Pericardium fibroblast (primary cell): ENCODE measurements around the gene GPT2. TPM values are rescaled to one million over a fixed set of nuclear protein-coding genes. Genes with fewer than 3 reads are reported as not detected.

Source experiments
- total RNA-seq: library from RNA; depleted of rRNA; stranded (reverse); fragments of >200 nt; gene quantifications from 2 replicates; pipeline ENCODE4 v1.2.3, GENCODE V29; 2015

GPT2 gene, protein sequence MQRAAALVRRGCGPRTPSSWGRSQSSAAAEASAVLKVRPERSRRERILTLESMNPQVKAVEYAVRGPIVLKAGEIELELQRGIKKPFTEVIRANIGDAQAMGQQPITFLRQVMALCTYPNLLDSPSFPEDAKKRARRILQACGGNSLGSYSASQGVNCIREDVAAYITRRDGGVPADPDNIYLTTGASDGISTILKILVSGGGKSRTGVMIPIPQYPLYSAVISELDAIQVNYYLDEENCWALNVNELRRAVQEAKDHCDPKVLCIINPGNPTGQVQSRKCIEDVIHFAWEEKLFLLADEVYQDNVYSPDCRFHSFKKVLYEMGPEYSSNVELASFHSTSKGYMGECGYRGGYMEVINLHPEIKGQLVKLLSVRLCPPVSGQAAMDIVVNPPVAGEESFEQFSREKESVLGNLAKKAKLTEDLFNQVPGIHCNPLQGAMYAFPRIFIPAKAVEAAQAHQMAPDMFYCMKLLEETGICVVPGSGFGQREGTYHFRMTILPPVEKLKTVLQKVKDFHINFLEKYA
- total RNA-seq, result 11.4 and 21.0 TPM in 2 replicates

DNA sequence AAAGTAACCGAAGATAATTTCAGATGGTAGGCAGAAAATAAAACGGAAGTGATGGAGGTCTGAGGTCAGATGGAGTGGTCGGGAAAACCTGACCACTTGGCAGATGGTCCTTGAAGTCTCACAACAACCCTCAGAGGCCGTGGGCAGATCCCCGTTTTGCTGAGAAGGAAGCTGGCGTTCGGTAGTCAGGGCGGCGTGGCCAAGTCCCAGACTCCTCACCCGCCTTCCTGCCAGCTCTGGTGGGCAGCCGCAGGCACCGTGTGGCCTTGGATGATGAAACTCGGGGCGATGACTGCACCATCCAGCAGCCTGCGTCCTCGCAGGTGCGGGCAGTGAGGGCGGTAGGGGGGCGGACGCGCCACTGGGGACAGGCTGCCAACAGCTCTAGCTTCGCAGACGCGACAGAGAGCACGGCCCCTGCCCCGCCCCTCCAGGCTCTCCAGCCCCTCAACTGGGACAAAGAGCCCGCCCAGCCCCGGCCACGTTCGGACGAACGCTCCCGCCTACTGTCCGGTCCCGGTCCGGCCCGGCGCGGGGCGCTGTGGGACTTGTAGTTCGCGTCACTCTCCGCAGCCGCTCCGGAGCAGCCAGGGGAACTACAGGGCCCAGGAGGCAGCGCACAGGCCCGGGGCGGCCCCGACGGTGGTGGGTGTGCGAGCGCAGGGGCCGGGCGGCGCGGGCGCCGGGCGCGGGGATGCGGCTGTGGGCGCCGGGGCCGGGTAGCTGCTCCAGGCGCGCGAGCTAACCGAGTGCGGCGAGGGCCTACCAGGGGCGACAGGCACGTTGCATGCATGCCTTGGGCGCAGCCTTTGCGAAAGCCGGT is at the start of gene GPT2:
GPT2 (plus strand) TSS at position 673 of the 823 bp plus-strand sequence. CDS start 354 bp downstream, outside the sequence.

GRCh38 chr16:46973207-46973995 is 89.2 kb downstream of the GPT2 start, which contains the start of gene DNAJA2:
TSS of gene DNAJA2 (minus strand) at chr16:46973674. CDS start at chr16:46973572, 102 bp downstream.

Other genes starting within 250 kb of the GPT2 start
- 63.0 and 86.5 TPM in 2 replicates for gene VPS35, start 195.2 kb upstream of the GPT2 start, total RNA-seq
- gene ORC6, start 194.7 kb upstream of the GPT2 start, total RNA-seq, result 1.4 and 3.3 TPM in 2 replicates
- 0.17 and 3.6 TPM in 2 replicates for gene MYLK3, start 136.0 kb upstream of the GPT2 start, total RNA-seq
- 7.7 and 8.4 TPM in 2 replicates for gene C16orf87, start 53.2 kb upstream of the GPT2 start, total RNA-seq
- 43.6 and 45.1 TPM in 2 replicates for gene DNAJA2, start 89.3 kb downstream of the GPT2 start, total RNA-seq